ENCODE data around the gene TREML1.
"Not testable (repeated sequence)": the region's sequence is repeated elsewhere in the genome, so short reads cannot be mapped to it uniquely, and the experiment has no call there.

TREML1 gene

DNA sequence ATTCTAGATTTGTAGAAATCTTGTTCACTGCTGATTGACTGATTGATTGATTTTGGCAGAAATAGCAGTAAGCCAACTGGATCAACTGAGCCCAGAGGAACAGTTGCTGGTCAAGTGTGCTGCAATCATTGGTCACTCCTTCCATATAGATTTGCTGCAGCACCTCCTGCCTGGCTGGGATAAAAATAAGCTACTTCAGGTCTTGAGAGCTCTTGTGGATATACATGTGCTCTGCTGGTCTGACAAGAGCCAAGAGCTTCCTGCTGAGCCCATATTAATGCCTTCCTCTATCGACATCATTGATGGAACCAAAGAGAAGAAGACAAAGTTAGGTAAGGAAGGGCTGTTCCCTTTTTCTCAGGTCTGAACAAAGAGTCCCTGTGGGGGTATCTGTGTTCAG, 31.2 kb downstream of the TREML1 start:
- Histone ChIP-seq H3K36me3 (ENCODE audit: insufficient read depth) (no peaks in the 10 kb centered on the region), H2AFZ (ENCODE audit: low read depth) (no peak overlapping the region), H3K4me3 (IDR thresholded peaks at IDR 0.05; ENCODE audit: insufficient read depth, low read depth, low read length) (no peak overlapping the region), H3K27ac (no peak overlapping the region), H3K9ac (no peak overlapping the region), H3K27me3 (ENCODE audit: insufficient read depth, low read depth) (no peaks in the 10 kb centered on the region), H3K4me1 (ENCODE audit: low read depth, poor library complexity, severe bottlenecking) (no peaks in the 10 kb centered on the region), H4K20me1 (ENCODE audit: insufficient read depth) (no peaks in the 10 kb centered on the region), H3K4me2 (no peak overlapping the region), H3K79me2 (ENCODE audit: insufficient read depth, low read depth) (no peaks in the 10 kb centered on the region)
- TF ChIP-seq, protein P1, sequence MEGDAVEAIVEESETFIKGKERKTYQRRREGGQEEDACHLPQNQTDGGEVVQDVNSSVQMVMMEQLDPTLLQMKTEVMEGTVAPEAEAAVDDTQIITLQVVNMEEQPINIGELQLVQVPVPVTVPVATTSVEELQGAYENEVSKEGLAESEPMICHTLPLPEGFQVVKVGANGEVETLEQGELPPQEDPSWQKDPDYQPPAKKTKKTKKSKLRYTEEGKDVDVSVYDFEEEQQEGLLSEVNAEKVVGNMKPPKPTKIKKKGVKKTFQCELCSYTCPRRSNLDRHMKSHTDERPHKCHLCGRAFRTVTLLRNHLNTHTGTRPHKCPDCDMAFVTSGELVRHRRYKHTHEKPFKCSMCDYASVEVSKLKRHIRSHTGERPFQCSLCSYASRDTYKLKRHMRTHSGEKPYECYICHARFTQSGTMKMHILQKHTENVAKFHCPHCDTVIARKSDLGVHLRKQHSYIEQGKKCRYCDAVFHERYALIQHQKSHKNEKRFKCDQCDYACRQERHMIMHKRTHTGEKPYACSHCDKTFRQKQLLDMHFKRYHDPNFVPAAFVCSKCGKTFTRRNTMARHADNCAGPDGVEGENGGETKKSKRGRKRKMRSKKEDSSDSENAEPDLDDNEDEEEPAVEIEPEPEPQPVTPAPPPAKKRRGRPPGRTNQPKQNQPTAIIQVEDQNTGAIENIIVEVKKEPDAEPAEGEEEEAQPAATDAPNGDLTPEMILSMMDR (conservative IDR thresholded peaks at IDR 0.05; ENCODE audit: low read depth, low read length): no peak

DNA sequence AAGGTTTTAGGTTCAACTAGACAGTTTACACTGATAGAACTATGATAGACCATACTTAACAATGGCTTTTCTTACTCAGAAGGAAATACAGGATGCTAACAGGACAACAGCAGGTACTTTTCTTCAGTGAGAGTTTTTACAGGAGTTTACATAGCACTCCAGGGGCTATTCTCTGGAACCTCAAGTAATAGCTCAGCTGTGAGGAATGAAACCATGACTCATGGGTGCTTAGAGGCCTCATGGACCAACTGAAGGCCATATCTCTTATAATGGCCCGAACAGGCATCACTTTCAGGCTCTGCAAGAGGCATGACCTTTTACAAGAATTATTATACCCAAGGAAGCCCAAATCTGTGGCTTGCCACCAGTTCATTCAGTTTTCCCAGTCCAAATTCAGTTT, 31.8 kb downstream of the TREML1 start:
- TF ChIP-seq, protein P1 (conservative IDR thresholded peaks at IDR 0.05; ENCODE audit: low read depth, low read length): no peak
- no peaks in the 10 kb centered on the region for H3K27me3 ChIP-seq (ENCODE audit: insufficient read depth, low read depth)
- H3K79me2 ChIP-seq (ENCODE audit: insufficient read depth, low read depth): no peaks in the 10 kb centered on the region
- no peak overlapping the region for H3K4me3 ChIP-seq (IDR thresholded peaks at IDR 0.05; ENCODE audit: insufficient read depth, low read depth, low read length)
- H2AFZ ChIP-seq (ENCODE audit: low read depth): no peak overlapping the region
- H3K4me2 ChIP-seq: no peak overlapping the region
- no peak overlapping the region for H3K27ac ChIP-seq
- H3K9ac ChIP-seq: no peak overlapping the region
- no peaks in the 10 kb centered on the region for H4K20me1 ChIP-seq (ENCODE audit: insufficient read depth)
- no peaks in the 10 kb centered on the region for H3K4me1 ChIP-seq (ENCODE audit: low read depth, poor library complexity, severe bottlenecking)
- H3K36me3 ChIP-seq (ENCODE audit: insufficient read depth): no peaks in the 10 kb centered on the region

DNA sequence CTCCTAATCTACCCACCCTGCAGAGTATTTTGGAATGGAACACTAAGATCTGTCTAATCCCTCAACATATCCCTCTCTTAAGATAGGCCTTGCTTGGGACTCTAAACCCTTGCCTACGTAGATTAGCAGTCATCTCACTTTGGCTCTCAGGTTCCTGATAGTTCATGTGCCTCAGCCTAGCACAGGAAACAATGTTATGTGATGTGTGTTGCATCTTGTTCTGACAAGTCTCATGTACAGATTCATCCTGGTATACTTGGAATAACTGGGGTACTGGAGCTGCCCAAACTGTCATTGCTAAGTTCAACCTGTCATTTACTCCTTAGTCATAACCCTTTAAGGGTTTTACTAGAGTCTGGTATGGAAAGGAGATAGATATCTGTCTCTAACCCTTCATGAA, 34.1 kb downstream of the TREML1 start:
- Histone ChIP-seq H3K27ac (no peak overlapping the region), H3K4me3 (IDR thresholded peaks at IDR 0.05; ENCODE audit: insufficient read depth, low read depth, low read length) (no peak overlapping the region), H3K4me2 (no peak overlapping the region), H2AFZ (ENCODE audit: low read depth) (no peak overlapping the region), H3K9ac (no peak overlapping the region), H3K27me3 (ENCODE audit: insufficient read depth, low read depth) (no peaks in the 10 kb centered on the region), H3K79me2 (ENCODE audit: insufficient read depth, low read depth) (no peaks in the 10 kb centered on the region), H3K36me3 (ENCODE audit: insufficient read depth) (no peaks in the 10 kb centered on the region), H3K4me1 (ENCODE audit: low read depth, poor library complexity, severe bottlenecking) (no peaks in the 10 kb centered on the region), H4K20me1 (ENCODE audit: insufficient read depth) (no peaks in the 10 kb centered on the region)
- TF ChIP-seq, protein P1 (conservative IDR thresholded peaks at IDR 0.05; ENCODE audit: low read depth, low read length): no peak

DNA sequence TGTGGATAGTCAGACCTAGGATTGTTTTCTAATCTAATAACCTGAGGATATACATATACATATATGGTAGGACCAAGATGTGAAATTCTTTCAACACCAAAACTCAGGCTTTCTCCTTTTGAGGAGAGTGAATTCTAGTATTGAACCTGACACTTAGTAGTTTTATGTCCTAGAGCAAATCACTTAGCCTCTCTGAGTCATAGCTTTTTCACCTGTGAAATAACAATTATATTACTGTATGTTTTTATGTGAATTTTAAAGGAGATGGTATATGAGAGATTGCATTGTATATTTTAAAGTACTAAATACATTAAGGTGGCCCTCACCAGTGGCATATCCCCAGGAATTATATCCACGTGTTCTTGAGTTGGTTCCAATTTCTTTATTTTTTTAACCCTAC, 34.6 kb downstream of the TREML1 start:
- Histone ChIP-seq H3K79me2 (ENCODE audit: insufficient read depth, low read depth) (no peaks in the 10 kb centered on the region), H3K4me2 (no peak overlapping the region), H2AFZ (ENCODE audit: low read depth) (no peak overlapping the region), H4K20me1 (ENCODE audit: insufficient read depth) (no peaks in the 10 kb centered on the region), H3K4me3 (IDR thresholded peaks at IDR 0.05; ENCODE audit: insufficient read depth, low read depth, low read length) (no peak overlapping the region), H3K36me3 (ENCODE audit: insufficient read depth) (no peaks in the 10 kb centered on the region), H3K9ac (no peak overlapping the region), H3K4me1 (ENCODE audit: low read depth, poor library complexity, severe bottlenecking) (no peaks in the 10 kb centered on the region), H3K27ac (no peak overlapping the region), H3K27me3 (ENCODE audit: insufficient read depth, low read depth) (no peaks in the 10 kb centered on the region)
- TF ChIP-seq, protein P1 (conservative IDR thresholded peaks at IDR 0.05; ENCODE audit: low read depth, low read length): no peak

DNA sequence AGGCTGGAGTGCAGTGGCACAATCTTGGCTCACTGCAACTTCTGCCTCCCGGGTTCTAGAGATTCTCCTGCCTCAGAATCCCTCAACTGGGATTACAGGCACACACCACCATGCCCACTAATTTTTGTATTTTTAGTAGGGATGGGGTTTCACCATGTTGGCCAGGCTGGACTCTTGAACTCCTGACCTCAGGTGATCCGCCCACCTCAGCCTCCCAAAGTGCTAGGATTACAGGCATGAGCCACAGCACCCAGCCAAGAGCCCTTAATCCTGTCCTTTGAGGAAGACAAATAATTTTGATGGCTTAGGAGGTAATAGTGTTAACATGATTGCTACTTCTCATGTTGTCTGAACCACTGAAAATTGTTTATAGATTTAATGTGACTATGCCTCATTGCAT, 39.1 kb downstream of the TREML1 start:
- not testable (repeated sequence) for H3K4me2 ChIP-seq; H4K20me1 ChIP-seq (ENCODE audit: insufficient read depth); H3K4me3 ChIP-seq (IDR thresholded peaks at IDR 0.05; ENCODE audit: insufficient read depth, low read depth, low read length); H3K27me3 ChIP-seq (ENCODE audit: insufficient read depth, low read depth); H3K27ac ChIP-seq; H3K36me3 ChIP-seq (ENCODE audit: insufficient read depth); H3K79me2 ChIP-seq (ENCODE audit: insufficient read depth, low read depth); H2AFZ ChIP-seq (ENCODE audit: low read depth); H3K9ac ChIP-seq; H3K4me1 ChIP-seq (ENCODE audit: low read depth, poor library complexity, severe bottlenecking)

Measured in KMS-11 (cell line).